Stimulated activated CD8-positive, alpha-beta memory T cell treated with anti-CD3 and anti-CD28 coated beads, Interleukin-15, amount 100 ng/mL, for 4 hours (primary cell): ENCODE measurements around the gene CEND1.
A peak's percentile ranks its signal among the peaks of the same experiment; 100 is the strongest.

Experiments used
- DNase-seq, 2 donors: peaks; one replicate each; pipeline ENCODE4 v3.0.0-alpha.2; 2020; ENCODE audit warnings: low read depth in 2 of 2

CEND1 gene

DNA sequence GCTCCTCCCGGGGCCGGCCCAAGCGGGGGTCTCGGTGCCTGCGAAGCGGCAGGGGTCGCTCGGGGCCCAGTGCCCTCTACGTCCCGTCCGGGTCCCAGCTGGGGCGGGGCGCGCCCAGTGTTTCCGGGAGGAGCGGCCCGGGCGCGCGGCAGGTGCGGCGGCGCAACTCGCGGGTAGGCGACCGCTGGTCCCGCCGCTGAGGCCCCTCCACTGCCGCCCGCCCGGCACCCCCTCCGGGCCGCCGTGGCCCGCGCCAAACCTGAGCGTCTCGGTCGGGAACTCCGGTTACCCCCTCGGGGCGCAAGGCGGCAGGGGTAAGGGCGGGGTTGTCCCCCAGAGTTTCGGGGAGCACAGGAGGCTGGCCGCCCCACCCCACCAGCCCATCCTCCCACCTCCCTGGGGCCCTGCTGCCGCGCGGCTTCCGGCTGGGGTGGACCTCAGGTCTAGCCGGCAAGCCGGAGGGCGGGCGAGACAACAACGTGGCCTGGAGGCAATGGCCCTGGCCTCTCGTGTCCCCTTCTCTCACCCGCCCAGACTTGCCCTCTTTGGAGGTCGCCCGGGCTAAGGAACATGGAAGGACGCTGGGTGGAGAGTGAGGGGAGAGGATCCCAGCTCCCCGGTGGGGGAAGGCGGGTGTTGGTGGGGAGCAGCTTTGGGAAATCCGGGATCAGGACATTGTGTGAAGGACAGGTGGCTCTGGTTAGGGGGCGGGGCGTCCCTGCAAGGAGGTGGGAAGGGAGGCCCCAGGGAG lies 37.4 kb upstream of the CEND1 start:
- DNase-seq: no peak

DNA sequence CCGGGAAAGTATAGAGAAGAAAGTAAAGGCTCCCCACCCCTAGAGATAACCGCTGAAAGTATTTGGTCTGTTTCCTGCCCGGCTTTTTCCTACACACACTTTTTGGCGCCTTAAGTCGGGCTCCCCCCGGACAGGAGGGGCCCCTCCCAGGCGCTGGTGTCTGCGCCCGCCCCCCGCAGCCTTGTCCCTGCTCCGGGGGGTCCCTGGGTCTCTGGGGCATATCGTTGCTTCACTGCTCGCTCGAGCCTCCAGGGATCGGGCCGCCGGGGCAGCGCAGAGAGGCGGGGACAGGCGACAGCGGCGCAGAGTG lies 36.9 kb upstream of the CEND1 start:
- DNase-seq: no peak

DNA sequence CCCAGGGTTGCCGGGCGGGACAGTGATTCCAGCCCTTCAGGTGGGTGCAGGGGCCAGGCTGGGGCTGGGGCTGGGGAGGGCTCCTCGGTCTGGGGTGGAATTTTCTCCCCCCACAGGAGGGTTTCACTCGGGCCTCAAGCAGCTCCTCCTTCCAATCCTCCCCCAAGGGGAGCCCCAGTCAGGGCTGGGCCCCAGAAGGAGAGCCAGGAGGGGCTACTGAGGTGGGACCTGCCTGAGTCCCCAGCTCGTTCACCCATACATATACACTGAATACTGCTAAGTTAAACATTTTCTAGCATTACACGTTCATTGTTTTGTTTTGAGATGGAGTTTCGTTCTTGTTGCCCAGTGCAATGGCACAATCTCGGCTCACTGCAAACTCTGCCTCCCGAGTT lies 36.3 kb upstream of the CEND1 start:
- no peak for DNase-seq

DNA sequence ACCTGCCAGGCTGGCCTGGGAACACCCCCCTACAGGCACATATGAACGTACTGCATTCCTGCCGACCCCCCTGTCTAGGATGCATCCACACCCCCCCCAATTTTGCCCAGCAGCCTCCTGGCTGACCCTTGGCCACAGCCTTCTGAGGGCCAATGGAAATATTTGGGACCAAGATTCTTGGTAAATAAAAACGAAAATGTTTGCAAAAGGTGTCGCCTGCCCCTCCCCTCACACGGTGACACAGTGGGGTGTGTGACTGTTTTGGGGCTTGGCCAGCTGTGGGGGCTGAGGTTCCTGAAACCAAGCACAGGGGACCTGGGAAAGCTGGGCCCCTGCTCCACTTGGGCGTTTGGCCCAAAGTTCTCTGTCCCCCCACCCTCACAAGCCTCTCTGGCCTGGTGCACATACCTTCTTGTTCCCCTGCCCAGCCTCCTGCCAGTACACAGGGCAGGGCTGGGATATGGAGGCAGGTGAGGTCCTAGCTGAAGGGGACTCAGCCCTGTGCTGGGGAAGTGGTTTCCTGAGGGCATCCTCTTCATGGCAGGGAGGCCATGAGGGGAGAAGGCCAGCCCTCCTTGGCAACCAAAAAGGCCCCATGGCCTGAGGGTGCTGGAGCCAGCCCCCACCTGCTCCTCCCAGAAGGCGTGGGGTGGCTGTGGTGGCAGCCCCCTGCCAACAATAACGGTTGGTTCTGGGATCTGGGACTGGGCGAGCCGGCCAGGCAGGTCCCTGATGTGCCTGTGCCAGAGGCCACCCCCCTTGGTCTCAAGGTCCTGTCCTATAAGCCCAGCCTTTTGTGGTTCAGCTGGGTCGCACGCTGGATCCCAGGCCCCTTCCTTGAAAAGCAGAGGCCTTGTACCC lies 35.7 kb upstream of the CEND1 start:
- DNase-seq: no peak

DNA sequence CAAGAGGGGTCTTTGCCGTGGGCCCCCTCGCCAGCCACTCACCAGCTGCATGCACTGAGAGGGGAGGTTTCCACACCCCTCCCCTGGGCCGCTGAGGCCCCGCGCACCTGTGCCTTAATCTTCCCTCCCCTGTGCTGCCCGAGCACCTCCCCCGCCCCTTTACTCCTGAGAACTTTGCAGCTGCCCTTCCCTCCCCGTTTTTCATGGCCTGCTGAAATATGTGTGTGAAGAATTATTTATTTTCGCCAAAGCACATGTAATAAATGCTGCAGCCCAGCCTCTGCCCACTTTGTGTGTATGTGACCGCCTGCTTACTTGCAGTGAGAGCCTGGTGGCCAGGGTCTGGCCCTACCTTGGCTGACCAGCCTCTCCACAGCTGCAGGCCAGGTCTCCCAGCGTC lies 35.1 kb upstream of the CEND1 start:
- no peak for DNase-seq

DNA sequence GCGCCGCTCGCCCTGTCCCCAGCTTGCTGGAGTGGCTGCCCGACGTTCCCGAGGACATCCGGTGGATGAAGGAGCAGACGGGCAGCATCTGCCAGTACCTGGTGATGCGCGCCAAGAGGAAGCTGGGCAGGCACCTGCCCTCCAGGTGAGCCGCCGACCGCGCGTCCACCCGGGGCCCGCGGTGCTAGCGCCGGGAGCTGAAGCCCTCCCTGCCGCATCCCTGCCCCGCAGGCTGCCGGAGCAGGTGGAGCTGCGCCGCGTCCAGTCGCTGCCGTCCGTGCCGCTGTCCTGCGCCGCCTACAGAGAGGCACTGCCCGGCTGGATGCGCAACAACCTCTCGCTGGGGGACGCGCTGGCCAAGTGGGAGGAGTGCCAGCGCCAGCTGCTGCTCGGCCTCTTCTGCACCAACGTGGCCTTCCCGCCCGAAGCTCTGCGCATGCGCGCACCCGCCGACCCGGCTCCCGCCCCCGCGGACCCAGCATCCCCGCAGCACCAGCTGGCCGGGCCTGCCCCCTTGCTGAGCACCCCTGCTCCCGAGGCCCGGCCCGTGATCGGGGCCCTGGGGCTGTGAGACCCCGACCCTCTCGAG lies 34.5 kb upstream of the CEND1 start:
- DNase-seq: no peak

DNA sequence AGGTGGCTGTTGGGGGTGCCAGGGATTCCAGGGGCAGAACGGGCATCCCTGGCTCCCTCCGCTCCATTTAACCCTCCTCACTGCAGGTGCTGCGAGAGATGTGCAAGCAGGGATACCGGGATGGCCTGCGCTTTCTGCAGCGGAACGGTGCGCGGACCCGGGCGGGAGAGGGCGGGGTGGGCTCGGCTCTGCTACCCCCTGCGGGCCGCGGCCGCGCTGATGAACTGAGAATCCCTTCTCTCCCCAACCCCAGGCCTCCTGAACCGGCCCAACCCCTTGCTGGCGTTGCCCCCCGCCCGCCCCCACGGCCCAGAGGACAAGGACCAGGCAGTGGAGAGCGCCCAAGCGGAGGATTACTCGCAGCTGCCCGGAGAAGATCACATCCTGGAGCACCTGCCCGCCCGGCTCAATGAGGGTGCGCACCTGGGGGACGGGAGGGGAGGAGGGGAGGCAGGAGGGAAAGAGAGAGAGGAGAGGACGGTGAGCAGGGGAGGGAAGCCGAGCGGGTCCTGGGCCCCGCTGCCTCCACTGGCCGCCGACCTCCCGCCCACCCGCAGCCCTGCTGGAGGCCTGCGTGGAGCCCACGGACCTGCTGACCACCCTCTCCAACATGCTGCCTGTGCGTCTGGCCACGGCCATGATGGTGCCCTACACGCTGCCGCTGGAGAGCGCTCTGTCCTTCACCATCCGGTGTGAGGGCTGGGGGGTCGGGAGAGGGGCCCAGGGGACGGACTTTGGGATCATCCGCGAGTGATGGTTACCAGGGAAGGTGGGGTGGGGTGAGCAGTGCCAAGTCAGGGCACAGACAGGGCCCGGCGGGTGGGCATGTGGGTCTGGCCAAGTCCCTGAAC lies 33.8 kb upstream of the CEND1 start:
- no peak for DNase-seq

DNA sequence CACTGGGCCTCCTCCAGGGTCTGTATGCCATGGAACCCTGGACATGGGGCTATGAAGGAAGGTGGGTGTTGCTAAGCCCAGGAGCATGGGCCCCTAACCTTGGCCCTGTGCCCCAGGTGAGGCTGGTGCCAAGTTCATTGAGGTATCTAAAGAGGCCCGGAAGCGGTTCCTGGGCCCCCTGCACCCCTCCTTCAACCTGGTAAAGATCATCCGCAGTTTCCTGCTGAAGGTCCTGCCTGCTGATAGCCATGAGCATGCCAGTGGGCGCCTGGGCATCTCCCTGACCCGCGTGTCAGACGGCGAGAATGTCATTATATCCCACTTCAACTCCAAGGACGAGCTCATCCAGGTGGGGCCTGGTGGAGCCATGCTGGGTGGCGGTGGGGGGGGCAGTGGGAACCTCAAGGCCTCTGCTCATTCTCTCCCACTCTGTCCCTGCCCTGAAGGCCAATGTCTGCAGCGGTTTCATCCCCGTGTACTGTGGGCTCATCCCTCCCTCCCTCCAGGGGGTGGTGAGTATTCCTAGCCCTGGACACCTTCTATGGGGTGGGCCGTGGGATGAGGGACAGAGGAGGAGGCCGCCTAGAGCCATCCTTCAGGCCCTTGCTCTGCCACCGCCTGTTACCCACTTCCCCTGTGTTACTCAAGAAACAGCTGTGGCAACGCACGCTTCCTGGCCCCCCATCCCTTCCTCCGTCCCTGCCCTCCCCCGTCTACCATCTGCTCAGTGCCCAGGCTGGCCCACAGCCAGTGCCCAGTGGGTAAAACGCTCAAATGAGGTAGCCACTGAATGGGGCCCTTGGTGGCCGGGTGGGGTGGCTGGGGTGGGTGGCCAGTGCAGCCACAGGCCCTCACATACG lies 31.9 kb upstream of the CEND1 start:
- no peak for DNase-seq

DNA sequence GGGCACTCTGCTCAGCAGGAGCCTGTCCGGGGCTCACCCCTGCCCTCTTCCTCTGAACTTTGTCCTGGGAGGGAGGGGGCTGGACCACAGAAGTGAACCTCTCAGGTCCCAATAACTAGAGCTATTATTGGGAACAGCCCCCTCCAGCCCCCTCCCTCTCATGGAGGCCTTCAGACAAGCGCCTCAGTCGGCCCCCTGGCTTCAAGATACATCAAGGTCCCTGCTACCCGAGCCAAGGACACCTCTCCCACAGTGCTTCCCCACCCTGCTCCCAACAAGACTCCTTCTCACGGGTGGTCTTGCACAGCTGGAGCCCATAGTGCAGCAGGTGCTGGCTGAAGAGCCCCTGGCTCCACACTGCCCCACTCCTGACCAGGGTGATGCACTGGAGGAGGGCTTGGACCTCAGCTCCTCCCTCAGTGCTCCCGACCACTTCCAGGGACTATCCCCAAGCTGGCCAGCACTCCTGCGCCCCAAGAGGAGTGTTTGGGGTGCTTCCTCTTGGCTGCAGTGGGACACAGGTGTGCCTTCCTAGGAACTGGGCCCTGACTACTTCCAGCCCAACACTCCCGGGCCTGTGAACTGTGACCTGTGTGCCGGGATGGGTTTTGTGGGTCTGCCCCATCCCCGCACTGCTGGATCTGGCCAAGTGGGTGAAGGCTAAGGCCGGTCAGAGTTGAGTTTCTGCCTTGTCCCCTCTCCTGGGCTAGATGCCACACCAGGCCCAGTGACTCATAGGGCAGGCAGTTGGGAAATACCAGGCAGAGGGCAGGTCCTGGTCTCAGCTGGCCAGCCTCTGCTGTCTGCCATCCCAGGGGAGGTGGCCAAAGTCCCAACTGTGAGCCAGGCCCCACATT lies 31.0 kb upstream of the CEND1 start:
- DNase-seq: no peak

DNA sequence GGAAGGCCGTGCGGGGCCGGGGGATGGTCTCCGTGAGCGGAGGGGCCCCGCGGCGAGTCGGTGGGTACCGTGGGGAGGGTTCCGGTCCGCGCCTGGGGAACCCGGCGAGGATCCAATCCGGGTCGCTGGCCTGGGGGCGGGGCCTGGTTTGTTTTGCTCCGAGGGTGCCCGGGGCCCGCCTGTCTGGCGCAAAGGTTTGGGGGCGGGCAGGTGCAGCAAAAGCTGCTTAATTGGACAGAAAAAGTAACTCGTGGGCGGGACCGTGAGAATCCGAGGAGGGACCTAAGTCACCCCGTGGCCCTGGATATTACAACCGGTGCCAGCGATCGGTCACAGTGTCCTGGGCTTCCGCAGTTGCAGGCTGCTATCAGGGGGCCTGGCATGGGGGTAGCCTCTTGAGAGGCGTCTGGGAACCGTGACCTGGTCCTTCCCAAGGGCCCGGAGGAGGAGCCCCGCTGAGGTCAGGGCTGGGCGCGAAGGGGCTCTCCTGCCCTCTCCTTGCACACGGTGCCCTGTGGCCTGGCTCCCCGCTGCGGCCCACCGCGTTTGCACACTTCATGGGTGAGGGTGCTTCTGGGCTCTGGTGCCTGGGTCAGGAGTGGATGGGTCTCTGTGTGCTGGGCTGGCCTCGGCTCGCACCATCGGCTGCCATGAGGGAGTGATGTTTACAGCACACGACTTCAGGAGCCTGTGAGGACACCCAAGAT lies 30.2 kb upstream of the CEND1 start:
- peak; percentile 77 to 85 for DNase-seq

DNA sequence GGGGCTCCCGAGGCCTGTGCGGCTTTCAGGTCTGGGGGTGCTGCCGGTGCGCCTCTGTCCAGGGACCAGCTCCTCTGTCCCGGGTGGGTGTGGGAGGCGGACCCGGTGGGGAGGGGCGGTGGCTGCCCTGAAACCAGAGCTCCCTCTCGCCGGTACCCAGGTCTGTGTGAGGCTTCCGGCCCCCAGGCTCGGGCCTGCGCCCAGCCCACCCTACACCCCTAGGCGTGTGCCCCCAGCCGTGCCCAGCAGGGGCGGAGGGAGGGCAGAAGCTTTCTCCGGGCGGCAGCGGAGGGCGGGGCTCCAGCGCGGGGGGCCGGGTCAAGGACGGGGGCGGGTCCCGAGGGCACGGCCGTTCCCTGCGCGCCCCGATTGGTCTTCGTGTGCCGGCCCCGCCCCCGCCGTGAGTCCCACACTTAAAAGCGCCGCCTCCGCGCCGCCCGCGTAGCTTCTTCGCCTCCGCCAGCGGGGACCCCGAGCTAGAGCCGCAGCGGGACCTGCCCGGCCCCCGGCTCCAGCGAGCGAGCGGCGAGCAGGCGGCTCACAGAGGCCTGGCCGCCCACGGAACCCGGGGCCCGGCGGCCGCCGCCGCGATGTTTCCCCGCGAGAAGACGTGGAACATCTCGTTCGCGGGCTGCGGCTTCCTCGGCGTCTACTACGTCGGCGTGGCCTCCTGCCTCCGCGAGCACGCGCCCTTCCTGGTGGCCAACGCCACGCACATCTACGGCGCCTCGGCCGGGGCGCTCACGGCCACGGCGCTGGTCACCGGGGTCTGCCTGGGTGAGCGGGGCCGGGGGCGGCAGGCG lies 29.4 kb upstream of the CEND1 start:
- DNase-seq: peak; percentile 84 to 85

DNA sequence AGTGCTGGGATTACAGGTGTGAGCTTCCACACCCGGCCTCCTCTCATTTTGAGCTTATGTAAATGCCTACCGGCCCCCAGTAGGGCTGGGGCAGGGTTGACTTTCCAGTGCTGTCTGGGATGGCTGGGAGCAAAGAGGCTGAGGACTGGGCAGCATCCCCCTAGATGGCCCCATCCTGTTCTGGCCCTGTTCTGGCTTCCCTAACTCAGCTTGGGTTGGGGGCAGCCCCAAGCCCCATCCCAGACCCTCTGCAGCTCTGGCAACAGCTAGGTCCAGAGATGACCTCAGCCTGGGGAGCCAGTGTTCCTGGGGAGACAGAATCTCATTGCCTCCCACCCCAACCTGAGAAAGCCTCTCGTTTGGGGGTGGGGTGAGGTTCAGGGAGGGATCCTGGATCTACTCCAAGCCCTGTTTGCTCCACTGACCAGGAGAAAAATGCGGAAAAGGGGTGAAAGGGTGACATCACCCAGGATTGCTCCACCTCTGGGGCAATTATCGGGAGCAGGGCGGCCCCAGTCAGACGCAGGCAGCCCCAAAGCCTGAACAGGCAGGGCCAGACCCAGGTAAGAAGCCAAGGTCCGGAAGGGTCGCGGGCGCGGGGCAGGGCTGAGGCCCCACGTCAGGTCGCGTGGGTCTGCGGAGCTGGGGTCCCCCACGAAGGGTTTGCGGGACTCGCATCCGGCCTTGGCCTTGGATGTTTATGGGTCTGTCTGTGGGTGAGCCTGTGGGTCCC lies 28.7 kb upstream of the CEND1 start, which contains the start of gene PNPLA2:
TSS of gene PNPLA2 (plus strand) at position 519 of the 733 bp plus-strand sequence. CDS start 805 bp downstream, outside the sequence.
- no peak for DNase-seq

DNA sequence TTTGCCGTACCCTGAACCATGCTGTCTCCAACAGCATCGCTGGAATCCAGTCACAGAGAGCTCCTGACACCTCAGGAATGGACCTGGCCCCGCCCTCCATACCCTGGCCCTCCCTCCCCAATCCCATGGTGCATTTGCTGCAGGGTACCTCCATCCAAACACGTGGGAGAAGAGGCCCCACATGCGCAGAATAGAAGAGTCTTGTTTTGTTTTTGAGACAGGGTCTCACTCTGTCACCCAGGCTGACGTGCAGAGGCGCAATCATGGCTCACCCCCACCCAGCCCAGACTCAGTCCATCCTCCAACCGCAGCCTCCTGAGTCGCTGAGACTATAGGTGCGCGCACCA lies 26.5 kb upstream of the CEND1 start:
- DNase-seq: no peak

DNA sequence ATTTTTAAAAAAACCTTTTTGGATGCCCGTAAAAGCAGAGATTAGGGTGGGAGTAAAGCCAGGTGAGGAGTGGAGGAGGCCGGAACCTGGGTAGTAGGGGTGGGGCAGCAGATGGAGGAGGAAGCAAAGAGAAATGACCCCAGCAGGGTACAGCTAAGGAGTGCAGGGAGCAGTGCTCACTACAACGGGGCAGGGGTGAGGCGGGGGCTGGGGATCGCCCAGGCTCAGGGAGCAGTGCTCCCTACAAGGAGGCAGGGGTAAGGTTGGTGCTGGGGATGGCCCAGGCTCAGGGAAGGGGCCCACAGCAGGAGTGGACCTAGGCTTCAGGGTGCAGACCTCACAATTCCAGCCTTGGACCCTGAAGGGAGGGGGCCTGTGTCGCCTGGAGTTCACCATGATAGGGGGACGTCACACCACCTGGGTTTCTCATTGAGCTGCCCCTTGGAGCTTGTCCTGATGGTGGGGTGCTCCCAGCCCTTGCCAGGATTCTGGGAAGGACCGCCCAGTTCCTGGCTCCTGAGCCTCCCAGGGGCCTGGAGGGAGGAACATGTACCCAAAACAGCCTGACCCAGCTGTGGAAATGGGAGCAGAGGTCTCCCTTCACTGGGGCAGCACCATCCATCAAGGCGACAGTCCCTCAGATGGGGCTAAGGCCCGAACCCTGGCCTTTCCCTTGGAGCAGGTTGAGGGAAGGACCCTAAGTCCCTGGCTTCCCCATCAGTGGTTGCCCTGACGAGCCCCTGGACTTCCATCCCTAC lies 26.0 kb upstream of the CEND1 start:
- DNase-seq: no peak

DNA sequence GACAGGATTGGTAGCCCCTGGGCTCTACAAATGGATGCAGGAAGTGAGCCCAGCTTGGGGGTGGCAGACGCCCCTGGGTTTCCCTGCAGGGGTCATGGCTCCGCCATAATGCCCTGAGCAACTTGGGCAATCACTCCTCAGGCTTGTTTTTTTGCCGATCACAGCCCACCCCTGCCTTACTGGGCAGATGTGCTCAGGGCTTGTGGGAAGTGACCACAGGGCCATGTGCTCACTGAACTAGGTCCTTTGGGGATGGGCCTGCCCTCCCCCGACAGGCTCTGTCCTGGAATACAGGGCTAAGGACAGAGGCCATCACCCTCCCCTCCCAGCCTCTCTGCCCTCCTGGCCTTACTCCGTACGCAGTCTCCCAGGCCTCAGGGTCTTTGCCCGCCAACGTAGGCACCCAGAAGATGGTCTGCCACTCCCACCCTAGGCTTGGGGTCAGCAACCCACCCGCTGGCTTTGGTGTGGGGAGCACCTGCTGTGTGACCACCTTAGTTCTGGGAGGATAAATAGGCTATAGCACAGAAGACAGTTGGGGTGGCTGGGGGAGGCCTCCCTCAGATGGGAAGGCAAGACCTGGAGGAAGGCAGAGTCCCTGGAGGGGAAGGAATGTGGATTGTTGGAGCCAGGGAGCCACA lies 23.7 kb upstream of the CEND1 start:
- DNase-seq: no peak

DNA sequence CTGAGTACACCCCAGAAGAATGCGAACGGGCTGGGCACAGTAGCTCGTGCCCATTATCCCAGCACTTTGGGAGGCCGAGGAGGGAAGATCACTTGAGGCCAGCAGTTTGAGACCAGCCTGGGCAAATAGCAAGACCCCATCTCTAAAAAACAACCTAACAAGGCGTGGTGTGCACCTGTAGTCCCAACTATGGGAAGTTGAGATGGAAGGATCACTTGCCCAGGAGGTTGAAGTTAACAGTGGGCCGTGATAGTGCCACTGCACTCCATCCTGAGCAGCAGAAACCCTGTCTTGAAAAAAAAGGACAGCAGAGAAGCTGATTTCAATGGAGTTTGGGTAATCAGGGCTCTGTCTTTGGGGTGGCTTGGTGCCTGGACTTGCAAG lies 23.2 kb upstream of the CEND1 start:
- no peak for DNase-seq

DNA sequence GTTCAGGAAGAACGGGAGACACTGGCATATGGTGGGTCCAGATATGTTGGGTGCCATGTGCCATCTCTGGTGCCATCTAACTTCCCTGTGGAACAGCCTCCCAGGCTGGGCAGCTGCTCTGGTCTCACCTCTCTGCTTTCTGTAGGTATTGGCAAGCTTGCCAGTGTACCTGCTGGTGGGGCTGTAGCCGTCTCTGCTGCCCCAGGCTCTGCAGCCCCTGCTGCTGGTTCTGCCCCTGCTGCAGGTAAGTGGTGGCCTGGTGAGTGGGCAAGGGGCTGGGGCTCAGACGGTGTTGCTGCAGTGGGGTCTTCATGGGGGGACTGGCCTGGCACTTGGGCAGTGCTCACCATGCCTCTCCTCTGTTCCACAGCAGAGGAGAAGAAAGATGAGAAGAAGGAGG lies 22.5 kb upstream of the CEND1 start:
- no peak for DNase-seq
